ENCODE measurements around the gene SLX9.

GRCh38 chr21:44917446-44918106 lies 22.3 kb upstream of the SLX9 start:
- TF ChIP-seq CTCF (IDR thresholded peaks at IDR 0.05) = no peak
- TF ChIP-seq ZFX (IDR thresholded peaks at IDR 0.05; ENCODE audit: borderline replicate concordance) = no peak
